ENCODE measurements around the gene SPDL1.
"Not testable (repeated sequence)": the region's sequence is repeated elsewhere in the genome, so short reads cannot be mapped to it uniquely, and the experiment has no call there.

The SPDL1 gene

DNA sequence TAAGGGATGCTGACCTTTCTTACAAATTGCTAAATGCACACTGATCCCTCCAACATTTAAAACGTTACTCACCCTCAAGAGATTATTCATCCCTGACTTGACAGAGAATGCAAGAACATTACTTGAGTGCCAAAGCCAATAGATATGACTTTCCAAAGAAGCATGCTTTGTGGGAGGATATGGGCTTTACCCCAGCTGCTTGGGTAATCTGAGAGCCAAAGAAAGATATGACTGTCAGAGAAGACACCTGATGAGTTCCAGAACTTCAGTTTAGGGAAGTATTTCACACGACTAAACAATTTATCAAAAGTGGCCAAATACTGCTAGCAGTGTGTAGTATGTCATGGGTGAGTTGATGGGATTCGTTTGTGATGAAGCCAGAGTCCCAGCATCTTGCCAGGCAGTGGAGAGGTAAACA lies 7.4 kb upstream of the SPDL1 start:
- DNase-seq: no peak

DNA sequence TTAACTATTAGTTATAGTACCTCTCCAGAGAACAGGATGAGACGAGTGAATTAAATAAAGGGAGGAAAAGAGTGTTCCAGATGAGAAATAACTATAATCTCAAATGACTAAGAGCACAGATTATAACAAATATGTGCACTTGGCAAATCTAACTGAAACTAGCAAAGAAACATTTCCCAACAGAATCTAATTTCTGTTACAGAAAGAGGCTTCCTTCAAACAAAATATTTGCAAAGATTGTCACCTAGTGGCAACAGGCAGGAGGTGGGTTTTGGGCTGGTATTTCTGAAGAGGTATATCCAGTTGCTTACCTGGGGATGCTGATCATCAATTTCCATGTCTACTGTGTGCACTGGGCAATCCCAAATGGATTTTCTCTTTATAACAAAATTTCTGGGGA lies 5.6 kb upstream of the SPDL1 start:
- DNase-seq: no peak

DNA sequence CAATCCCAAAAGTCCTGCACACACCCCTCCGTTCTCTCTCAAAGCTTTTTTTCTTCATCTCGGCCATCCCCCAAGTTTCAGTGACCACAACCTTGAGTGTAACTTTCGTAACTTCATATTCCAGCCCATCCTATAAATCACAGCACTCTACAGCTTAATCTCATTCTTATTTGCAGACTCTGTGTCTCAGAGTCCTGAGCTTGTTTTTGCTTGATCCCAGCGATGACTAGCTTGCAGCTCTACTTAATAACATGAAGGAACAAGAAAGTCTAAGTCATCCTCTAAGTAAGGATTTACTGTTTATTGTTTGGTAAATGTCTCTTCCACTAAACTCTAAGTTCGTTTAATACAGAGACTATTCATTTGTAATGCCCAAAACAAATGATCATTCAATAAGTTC lies 2.6 kb upstream of the SPDL1 start:
- no peak for DNase-seq

DNA sequence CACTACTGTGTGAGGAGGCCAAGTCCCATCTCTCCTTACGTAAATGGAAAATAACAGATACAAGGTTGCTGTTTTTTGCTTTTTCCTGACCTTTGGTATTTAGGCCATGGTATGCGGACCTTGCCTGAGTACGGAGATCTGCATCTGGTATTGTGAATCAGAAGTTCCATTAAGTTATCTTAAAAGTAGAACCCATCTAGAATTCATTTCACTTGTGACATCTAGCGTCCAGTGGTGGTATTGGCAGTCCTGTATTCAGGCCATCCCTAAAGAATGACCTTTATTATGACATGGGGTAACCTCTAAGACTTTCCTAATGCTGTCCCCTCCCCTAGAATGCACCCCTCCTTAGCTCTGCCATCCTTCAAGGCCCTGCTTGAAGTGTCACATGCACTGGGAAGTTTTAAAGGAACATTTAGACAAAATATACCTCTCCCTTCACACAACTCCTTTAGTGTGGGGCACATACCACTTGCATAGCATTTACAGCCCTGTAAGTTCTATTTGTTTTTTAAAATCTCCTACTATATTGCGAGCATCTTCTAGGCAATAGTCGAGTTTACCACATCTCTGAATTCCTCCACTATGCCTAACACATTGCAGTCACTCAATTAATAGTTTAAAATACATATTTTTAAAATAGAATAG lies 1.9 kb upstream of the SPDL1 start:
- DNase-seq: peak in 4 of 5 donors; percentile 10 to 61 (median 36)

DNA sequence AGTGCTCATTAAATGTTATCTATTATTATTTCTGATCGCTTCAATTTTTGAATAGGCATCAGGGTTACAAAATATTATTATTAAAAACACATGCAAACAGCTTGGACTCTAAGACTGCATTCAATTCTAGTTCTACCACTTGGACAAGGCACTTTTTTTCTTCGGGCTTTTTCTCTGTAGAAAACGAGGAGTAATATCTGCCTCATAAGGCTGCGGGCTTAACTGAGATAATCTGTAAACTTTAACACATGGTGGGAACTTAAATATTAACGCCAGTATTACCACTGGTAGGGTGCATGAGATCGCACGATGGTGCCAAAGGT lies 511 bp upstream of the SPDL1 start:
- no peak for DNase-seq

DNA sequence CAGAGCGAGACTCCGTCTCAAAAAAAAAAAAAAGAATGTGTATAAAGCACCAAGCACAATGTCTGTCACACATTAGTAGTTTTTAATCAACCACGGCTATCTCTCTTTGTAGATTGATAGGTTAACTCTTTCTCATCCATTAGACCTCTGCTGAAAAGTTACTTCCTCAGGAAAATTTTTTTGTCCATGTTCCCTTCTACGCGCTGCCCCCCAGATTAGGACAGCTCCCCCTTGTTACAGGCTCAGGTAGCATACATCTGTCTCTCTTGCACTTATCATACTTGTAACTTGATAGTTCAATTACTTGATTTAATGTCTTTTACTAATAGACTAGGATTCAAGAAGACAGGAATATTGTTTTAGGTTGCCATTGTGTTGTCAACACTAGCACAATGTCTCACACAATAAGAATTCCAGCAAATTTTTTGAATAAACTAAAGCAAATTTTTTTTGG lies 1.5 kb downstream of the SPDL1 start:
- no peak for DNase-seq

DNA sequence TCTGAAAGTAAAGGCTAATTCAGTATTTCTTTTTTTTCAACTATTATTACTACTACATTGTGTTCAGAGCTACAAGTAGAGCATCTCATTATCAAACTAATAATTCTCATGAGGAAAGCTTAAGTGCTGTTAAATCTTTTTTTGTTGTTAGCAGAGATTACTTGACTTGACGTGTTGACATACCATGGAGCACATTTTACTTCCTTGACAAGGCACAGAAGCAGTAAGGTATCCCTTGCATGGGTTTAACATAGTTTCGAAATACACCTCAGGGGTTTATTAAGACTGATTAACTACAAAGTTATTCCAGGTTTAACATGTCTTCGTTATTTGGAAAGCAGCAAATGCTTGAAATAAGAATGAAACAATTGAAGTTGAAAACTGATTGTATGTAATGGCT lies 7.0 kb downstream of the SPDL1 start:
- DNase-seq: no peak

DNA sequence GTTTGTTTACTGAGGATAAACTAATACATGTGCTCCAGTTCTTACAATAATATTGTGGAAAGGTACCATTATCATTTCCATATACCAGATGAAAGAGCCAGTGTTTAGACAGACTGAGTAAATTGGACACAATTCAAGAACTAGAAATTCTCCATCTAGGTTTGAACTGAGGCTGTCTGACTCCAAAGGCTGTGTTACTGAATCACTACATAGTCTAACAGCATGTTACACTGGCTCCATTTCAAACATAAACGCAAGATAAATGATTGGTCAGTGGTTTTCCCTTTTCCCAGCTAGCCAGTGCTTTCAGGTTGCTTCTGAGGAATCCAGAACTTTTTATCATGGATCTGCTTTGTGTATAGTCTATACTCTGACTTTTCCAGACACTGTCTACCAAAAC lies 8.1 kb downstream of the SPDL1 start:
- DNase-seq: no peak

DNA sequence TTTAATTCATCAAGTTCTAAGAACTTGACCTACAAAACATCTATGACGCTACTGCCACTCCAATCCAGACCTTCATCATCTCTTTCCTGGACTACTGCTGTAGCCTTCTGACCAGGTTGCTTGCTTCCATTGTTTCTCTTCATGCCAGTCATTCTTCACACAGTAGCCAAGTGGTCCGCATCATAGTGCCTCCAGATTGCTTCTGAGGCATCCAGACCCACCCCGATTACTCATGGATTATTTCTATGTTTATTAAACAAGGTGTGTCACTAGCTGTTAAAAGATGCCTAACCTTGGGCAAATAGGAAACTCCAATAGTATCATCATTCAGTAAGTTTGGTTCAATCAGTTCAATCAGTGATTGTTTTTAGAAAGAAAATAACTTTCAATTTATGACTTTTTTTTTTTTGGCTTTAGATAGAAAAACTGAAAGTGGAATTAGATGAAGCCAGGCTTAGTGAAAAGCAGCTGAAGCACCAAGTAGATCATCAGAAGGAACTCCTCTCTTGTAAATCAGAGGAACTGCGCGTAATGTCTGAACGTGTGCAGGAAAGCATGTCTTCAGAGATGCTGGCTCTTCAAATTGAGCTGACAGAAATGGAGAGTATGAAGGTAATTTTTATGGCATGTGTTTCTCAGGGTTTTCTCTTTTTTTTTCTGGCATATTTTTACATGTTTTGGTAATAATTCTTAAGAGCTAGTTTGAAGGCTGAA lies 9.5 kb downstream of the SPDL1 start:
- no peak for DNase-seq

DNA sequence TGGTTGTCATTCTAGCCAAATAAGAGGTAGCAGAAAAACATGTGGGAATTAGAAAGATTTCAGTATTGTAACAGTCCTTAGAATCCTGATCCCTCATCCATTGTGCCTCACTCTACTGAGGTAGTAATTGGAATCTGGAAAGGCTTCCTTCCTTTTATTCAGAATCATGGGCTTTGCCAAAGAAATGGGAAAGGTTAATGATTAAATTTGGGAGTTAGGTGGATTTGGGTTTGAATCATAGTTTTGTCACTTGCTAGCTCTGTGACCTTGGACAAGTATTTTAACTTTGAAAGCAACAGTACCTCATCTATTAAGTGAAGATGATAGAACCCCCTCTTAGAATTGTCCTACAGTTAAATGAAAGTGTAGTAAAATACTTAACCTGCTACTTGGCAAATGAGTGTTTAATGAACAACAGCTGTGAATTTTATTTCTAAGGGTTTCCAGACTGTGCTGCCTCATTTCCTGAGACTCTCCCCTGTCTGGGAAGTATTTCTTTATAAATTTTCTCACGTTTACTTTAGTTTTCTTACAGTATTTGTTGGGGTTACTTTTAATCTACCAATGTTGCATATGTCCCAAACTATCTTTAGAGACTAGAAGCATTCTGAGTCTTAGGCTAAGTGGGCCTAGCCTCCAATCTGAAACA lies 11.7 kb downstream of the SPDL1 start:
- no peak for DNase-seq

DNA sequence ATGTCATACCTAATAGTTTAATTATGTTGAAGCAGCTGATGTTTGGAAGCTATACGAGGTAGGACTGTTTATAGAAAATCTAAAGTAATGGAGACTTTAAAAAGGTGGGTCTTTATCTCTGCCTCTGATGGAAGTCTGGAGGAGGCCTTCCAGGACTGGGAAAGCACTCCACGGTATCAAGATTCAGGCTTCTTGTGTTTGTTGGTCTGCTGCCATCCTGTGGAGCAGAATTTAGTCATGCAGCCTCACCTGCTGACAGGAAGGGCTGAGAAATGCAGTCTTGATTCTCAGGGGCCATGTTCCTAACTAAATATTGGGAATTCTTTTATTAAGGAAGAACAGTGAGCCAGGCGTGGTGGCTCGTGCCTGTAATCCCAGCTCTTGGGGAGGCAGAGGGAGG lies 15.9 kb downstream of the SPDL1 start:
- DNase-seq: no peak

DNA sequence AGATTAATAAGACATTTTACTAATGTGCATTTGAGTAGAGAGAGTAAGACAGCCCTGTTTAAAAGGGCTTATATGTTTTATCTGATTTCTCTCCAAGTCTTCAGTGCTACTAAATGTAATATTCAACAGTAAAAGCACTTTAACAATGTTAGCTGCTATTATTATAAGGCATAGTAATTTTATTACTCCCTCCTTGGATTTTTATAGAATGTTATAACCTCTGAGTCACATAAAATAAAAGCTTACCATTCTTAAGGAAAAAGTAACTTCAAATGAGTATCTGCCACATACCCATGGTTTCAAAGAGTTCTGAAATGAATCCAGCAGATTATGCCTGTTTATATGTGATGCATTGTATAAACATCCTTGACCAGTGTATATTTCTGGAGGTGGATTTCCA lies 19.0 kb downstream of the SPDL1 start:
- DNase-seq: no peak

DNA sequence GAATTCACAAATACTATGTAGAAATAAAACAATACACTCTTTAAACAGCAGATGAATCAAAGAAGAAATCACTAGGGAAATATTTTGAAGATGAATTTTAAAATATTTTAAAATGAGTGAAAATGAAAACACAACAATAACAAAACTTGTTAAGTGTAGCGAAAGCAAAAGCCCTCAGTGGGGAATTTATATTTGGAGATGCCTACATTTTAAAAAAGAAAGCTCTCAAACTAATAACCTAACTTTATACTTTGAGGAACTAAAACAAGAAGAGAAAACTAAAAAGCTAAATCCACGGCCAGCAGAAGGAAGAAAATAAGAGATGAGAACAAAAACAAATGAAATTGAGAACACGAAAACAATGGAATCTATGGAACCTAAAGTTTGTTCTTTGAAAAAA lies 22.7 kb downstream of the SPDL1 start:
- DNase-seq: no peak

DNA sequence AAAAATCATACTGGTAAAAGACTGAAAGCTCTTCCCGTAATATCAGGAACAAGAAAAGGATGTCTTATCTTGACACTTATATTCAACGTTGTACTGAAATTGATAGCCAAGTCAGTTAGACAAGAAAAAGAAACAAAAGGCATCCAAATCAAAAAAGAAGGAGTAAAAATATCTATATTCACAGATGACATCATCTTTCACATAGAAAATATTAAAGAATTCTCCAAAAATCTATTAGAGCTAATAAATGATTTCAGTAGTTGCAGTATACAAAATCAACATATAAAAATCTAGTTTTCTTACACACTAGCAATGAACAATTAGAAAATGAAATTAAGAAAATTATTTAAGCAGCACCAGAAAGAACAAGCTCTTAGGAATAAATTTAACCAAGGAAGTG lies 24.3 kb downstream of the SPDL1 start:
- no peak for DNase-seq

DNA sequence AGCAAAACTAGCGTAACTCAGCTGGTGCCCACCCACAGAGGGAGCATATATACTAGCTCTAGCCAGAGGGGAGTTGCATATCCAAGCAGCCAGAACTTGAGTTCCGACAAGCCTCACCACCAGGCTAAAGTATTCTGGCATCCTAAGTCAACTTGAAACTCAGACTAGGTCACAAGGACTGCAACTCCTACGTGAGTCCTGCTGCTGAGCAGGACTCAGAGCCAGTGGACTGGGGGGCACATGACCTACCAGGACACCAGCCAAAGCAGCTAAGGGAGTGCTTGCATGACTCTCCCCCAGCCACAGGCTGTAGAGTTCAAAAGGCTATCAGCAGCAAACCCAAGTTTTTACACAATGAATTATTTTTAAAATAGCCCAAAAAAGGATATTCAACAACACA lies 26.1 kb downstream of the SPDL1 start:
- DNase-seq: no peak

DNA sequence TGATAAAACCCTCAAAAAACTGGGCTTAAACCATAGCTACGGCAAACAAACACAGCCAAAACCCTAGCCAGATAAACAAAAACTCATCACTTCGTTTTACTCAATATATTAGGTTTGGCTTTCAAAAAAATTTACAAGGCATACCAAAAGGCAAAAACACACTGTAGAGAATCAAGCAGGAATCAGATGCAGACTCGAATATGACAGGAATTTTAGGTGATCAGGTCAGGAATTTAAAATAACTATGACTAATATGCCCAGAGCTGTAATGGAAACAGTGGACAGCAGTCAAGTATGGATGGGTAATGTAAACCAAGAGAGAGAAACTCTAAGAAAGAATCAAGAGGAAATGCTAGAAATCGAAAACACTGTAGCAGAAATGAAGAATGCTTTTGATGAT lies 27.0 kb downstream of the SPDL1 start:
- no peak for DNase-seq

DNA sequence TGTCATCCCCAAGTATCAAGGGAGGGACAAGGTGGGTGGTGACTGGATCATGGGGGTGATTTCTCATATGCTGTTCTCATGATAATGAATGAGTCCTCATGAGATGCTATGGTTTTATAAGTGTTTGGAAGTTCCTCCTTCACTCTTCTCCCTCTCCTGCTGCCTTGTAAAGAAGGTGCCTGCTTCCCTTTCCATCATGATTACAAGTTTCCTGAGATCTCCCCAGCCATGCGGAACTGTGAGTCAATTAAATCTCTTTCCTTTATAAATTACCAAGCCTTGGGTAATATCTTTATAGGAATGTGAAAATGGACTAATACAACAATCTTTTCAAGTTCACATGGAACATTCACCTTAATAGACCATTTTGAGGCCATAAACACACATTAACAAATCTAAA lies 32.0 kb downstream of the SPDL1 start:
- DNase-seq: no peak

DNA sequence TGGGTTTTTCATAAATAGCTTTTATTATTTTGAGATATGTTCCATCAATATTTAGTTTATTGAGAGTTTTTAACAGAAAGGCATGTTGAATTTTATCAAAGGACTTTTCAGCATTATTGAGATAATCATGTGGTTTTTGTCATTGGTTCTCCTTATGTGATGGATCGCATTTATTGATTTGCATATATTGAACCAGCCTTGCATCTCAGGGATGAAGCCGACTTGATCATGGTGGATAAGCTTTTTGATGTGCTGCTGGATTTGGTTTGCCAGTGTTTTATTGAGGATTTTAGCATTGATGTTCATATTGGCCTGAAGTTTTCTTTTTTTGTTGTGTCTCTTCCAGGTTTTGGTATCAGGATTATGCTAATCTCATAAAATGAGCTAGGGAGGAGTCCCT lies 40.7 kb downstream of the SPDL1 start:
- DNase-seq: not testable (repeated sequence)

DNA sequence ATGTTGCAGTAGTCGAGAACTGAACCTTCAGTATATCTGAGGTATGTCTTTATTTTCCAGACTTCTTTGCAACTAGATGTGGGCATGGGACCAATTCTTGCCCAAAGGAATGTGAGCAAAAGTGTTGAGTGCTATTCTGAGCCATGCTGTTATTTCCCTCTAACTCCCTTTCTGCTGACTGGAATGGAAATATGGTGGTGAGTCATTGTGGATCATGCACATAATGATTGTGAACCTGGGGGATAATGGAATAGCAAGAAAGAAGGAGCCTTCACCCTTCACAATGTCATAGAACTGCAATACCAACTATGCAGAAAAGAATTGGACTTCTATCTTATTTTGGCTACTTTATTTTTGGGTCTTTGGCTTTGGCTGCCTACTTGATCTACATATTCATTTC lies 43.2 kb downstream of the SPDL1 start:
- DNase-seq: no peak

DNA sequence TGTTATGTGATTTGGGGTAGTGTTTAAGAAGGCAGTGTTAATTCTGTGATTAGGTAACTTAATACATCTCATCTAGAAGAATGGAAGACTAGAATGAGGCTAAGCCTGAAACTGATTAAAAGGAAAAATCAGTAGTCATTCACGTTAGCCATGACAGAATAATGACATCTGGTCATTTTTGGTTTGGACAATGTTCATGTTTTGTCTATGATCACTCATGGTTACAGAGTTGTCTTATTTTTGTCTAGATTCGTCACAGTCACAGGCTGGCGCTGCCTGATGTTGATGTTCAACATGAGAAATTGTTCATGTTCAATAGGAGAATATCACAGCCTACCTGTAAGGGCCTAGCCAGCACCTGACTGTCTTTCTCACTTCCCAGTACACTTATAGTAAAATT lies 44.0 kb downstream of the SPDL1 start:
- no peak for DNase-seq

DNA sequence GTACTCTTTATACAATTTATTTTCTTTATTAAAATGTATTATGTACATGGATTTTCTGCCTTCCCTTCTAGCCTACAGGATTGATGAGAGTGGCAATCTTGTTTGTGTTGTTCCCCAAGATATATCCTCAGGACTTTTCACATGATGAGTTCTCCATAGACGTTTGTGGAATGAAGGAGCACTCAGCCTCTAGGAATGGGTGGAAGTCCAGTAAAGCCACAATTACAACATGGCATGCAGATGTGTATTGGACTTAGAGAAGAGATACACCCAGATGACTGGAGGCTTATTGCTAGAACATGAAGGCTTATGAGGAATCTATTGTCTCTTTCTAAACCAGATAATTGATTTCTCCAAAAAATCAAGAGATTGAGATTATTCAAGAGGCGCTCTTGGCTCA lies 45.3 kb downstream of the SPDL1 start:
- no peak for DNase-seq

DNA sequence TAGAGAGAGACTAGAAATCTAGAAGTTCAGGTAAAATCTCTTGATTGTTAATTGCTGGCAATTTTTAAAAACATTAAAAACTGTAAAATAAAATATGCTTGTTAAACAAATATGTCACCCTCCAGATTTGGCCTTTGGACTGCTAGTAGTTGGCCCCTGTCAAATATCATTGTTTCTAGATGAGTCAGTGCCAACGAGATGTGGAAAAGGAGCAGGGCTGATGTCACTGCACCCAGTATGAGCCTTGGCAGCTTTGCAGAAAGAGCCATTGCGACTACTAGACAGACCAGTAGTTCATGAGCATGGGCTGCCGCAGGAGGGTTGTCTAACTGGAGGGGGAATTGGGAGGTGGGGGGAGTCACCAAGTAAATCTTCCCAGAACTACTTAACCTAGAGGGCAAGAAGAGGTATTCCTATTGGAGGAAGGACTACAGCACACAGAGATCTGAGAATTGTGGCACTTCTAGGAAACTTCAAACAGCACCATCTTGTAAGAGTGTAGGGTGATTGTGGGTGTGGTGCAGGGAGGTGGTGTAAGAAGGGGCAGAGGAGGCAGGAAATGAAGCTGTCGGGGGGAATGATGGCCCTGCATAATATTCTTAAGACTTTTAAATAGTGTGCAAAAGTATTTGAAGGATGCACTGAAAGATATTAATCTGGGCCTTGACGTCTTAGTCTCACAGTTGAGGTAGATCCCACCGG lies 46.4 kb downstream of the SPDL1 start:
- DNase-seq: peak in 1 of 5 donors; percentile 72

DNA sequence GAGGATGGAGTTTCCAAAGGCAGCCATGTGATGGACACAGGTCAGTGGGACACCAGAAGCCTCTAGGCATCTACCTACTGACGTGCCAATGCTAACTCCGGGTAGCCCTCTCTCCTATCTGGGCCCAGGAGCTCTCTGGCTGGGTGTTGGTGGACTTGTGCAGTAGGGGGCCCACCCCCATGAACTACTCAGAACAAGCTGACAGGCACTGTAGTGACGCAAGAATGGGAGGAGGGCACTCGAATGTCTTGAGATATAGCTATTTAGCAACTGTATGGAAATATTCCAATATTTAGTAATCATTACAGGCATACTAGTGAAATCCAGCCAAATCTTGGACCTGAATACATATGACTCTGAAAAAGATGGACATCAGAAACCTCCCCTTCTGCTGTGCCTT lies 47.8 kb downstream of the SPDL1 start:
- DNase-seq: no peak

DNA sequence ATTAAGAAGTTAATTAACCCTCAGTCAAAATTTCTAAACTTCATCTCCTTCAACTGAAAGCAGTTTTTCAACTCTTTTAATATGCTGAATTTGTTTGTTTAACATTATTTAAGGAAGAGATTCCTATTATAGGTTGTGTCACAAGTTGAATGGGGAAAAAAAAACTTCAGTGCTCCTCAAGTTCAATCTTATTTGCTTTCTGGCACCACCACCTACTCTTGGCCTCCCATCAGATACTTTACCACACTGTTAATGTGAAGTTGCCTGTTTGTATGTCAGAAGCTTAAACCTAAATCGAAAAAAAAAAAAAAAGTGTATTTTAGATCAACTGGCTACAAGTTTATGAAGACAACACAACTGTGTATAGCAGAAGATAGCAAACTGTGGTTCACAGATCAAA lies 49.4 kb downstream of the SPDL1 start:
- DNase-seq: no peak

Measured in T-helper 1 cell (primary cell).